Jurkat, Clone E6-1 (cell line): ENCODE results near the gene MARK3.
"Not testable (repeated sequence)": the region's sequence is repeated elsewhere in the genome, so short reads cannot be mapped to it uniquely, and the experiment has no call there.

Experiments used
- DNase-seq: peaks from one replicate; pipeline ENCODE4 v3.0.0-alpha.2; 2011; ENCODE audit warnings: low read depth, low spot score
- H3K4me3 ChIP-seq: 2 replicates; pipeline ENCODE4 v1.5.1; 2011; ENCODE audit warnings: mild to moderate bottlenecking, low read length, control low read depth, moderate library complexity

MARK3 gene

DNA sequence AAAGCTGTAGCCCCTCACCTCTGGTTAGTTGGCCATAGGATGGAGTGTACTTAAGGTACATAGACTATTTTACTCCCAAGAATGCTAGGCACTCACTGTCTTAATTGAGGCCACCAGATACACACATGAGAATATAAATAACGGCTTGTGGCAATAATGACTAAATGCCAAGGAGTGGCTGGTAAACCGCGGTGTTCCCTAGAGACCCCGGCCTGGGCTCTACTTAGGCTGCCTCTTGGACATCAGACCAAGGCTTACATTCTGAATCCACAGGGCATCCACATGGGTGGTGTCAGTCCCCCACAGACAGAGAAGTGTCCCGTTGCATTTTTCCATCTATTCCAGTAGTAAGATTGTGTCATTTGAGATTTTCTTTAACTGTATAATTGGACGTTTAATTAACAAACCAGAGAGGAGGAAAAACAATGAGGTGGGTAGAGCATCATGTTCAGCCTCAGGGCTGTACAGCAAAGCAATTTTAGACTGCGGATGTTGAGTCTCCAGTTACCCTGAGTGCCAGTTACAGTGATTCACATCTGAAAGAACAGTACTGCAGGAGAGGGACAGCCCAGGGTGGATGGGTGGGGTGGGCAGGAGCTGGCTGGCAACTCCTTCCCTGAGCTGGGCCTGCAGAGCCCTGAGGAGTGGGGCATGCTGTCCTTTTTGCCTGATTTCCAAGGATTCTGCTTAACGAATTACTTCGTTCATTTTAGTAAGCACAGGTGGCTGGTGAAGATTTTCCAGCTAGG, 116.9 kb downstream of the MARK3 start:
- H3K4me3 ChIP-seq, result no peak overlapping the region
- no peak for DNase-seq

DNA sequence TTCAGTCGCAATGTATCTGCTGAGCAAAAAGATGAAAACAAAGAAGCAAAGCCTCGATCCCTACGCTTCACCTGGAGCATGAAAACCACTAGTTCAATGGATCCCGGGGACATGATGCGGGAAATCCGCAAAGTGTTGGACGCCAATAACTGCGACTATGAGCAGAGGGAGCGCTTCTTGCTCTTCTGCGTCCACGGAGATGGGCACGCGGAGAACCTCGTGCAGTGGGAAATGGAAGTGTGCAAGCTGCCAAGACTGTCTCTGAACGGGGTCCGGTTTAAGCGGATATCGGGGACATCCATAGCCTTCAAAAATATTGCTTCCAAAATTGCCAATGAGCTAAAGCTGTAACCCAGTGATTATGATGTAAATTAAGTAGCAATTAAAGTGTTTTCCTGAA, 117.7 kb downstream of the MARK3 start:
- H3K4me3 ChIP-seq, result no peak overlapping the region
- no peak for DNase-seq

DNA sequence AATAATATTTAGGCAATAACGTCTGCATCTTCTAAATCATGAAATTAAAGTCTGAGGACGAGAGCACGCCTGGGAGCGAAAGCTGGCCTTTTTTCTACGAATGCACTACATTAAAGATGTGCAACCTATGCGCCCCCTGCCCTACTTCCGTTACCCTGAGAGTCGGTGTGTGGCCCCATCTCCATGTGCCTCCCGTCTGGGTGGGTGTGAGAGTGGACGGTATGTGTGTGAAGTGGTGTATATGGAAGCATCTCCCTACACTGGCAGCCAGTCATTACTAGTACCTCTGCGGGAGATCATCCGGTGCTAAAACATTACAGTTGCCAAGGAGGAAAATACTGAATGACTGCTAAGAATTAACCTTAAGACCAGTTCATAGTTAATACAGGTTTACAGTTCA, 118.1 kb downstream of the MARK3 start:
- no peak overlapping the region for H3K4me3 ChIP-seq
- no peak for DNase-seq

DNA sequence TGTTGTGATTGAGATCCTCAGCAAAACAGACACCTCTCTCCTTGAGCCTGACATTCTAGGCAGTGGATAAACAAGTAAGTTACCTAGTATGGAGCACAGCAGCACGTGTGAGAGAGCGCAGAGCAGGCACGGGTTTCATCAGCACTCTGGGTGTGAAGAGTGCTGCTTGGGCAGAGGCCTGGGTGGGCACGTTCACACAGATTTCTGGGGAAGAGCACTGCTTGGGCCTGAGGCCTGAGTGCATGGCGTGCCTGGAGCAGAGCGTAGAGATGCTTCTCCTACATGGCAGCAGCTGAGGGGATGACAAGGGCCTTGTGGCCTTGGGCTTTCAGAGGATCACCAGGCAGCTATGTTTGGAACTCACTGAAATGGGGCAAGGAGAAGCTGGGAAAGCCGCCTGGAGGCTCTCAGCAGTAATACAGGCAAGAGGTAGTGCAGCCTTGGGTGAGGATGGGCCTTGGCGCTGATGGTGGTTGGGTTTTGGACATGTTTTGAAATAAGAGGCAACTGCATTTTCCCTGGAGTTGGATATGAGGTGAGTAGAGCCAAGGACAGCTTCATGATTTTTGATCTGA, 119.9 kb downstream of the MARK3 start:
- H3K4me3 ChIP-seq, result no peak overlapping the region
- no peak for DNase-seq

DNA sequence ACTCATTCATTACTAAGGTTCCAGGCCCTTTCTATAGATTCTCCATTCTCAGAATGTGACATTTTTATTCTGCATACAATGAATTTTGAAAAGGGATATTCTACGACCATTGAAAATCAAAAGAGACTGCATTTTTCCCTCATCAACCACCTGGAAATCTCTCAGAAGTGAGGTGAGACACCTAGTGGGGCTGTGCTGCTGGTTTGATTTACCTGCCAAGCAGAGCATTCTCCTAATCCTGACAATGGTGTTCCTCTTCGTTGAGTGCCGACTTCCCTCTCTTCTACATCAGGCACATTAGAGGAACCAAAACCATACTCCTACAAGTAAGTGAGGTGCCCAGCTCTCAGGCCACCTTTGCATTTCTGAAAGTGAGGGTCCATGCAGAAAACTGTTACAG, 122.5 kb downstream of the MARK3 start:
- no peak overlapping the region for H3K4me3 ChIP-seq
- no peak for DNase-seq

DNA sequence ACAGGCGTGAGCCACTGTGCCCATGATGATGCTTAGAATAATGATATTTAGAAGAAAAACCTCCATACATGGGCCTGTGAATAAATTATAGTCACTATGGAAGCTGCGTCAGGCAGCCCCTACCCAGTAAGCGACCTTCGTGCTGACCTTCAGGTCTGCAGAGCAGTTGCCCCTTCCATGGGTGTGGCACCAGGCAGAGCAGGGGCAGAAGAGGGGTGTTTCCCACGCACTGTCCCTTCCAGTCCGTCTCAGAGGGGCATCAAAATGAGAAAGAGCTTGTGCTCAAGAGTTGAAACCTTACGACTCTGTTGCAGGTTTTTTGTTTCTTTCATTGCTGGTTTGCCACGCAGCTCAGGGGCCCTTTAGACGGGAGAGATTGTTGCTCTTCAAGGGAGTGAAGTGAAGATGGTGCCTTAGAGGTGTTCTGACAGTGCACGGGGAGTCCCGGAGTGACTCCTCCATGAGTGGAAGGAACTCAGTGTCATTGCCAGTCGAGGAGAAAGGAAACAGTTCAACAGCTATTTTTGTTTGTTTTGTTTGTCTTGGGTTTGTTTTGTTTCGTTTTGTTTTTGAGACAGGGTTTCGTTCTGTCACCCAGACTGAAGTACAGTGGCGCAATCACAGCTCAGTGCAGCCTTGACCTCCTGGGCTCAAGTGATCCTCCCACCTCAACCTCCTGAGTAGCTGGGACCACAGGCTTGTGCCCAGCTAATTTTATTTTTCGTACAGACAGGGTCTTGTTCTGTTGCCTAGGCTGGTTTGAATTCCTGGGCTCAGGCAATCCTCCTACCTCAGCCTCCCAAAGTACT, 123.5 kb downstream of the MARK3 start:
- DNase-seq, result no peak
- H3K4me3 ChIP-seq, result no peak overlapping the region

DNA sequence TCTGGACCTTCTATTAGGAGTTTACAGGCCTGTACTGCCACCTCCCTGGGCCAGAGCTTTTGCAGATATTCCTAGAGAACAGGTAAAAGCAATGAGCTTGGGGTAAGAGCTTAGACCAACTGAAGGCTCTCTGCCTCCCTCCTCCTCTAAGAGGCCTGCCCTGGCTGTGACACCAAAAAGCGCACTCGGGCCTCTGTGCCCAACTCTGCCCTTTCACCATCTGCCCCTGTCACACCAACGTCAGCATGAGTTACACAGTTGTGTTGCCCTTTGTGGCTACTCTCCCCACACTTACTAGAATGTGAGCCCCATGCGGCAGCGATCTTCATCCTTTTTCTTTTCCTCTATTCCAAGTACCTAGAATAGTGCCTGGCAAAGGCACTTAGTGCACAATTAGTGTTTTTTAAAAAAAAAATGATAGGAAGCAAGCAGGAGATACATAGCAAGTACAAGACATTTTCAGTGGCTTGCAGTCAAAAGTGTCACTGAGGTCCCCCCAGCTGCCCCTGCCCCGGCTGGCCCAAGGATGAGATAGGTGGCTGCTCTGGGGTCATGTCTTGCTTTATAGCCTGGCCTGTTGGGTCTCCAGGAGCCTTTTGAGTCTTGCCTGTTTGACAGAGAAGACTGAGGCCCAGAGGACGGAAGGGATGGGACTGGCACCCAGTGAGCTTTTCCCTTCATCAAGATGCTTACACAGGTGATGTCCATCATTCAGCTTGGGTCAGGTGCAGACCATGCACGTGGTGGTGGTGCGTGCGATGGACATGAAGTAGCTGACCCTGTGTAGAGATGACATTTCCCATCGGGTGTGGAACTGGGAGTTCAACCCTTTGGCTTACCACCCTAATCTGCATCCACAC, 124.9 kb downstream of the MARK3 start:
- H3K4me3 ChIP-seq, result no peak overlapping the region
- no peak for DNase-seq

DNA sequence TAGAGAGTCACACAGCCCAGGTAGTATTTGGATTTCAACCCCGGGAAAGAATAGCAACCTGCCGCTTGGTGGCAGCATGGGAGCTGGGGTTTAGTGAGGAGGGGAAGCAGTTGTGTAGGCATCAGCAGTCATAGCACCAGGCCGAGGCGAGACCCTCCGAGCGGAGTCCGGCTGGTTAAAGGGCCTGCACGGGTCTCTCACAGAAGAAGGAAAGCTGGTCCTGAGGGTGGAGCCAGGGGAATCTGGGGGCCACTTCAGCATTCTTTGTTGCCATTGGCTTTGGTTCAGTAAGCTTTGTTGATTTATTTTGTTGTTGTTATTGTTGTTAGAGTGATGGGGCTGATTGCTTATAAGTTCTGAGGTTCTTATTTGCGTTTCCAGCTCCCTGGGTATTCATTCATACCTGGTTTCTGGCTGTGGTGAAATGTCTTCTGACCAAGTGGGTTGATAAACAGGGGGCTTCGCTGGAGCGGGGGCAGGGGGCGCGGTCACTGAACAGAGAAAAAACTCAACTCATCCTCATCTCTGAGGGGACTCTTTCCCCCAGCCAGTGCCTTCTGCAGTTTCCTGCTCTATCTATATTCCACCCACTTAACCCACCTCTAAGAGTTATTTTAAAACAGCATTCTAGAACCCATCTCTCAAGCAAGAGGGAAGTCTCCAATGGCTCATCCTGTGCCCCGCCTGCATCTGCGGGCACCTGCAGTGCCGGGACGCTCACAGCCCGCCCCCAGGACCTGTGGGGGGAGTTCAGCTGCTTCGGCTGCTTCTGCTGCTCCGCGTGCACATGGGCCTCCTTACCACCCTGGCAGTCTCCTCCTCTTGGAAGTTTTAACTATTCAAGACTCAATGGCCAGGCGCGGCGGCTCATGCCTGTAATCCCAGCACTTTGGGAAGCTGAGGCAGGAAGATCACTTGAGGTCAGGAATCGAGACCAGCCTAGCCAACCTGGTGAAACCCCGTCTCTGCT, 125.8 kb downstream of the MARK3 start:
- no peak for DNase-seq
- H3K4me3 ChIP-seq, result no peak overlapping the region

DNA sequence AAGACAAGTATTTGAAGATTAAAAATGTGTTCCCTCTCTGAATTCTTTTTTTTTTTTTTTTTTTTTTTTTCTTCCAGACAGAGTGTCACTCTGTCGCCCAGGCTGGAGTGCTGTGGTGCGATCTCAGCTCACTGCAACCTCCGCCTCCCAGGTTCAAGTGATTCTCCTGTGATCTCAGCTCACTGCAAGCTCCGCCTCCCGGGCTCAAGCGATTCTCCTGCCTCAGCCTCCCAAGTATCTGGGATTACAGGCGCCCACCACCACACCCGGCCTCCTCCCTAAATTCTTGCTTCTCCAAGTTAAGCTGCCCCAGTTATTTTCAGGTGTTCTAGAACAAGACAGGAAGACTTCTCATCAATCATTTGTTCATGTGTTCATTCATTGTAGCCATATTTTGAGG, 127.0 kb downstream of the MARK3 start:
- not testable (repeated sequence) for DNase-seq, H3K4me3 ChIP-seq

DNA sequence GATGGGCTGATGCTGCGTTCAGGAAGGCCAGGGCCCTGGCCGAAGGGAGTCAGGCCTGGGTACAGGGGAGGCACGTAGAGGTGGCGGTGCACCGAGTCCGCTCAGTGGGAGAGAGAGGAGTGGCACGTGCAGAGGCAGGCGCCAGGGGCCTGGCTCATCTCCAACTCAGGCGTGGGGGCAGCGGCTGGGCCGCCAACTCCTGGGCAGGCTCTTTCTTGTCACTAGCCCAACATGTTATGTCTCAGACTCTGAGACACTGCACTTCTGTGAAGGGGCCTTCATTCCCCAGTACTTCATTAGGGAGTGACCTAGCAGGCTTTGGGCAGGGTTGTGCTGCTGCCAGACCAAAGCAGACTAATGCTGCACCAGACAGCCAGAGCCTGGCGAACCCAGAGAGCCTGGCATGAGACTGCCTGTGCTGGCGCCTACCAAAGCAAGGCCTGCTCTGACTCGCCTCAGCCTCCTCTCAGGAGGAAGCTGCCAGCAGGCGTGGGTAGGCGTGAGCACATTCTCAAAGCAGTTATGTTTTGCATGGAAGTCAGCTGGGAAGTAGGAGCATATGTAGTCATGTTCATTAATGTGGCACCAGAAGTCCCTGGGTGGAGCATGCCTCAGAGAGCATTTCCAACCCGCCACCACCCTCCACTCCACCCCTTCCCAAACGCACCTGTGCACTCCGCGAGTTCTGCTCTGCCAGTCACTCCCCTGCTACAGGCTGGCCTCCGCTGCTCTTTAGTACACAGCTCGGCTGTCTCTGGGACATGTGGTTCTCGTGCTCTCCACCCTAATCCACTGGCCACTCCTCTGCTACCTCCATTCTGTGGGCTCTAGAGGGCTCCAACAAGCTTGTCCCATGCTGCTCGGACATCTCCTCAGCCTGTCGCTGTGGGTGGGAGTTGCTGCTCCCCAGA, 127.7 kb downstream of the MARK3 start:
- DNase-seq, result peak; percentile 21

DNA sequence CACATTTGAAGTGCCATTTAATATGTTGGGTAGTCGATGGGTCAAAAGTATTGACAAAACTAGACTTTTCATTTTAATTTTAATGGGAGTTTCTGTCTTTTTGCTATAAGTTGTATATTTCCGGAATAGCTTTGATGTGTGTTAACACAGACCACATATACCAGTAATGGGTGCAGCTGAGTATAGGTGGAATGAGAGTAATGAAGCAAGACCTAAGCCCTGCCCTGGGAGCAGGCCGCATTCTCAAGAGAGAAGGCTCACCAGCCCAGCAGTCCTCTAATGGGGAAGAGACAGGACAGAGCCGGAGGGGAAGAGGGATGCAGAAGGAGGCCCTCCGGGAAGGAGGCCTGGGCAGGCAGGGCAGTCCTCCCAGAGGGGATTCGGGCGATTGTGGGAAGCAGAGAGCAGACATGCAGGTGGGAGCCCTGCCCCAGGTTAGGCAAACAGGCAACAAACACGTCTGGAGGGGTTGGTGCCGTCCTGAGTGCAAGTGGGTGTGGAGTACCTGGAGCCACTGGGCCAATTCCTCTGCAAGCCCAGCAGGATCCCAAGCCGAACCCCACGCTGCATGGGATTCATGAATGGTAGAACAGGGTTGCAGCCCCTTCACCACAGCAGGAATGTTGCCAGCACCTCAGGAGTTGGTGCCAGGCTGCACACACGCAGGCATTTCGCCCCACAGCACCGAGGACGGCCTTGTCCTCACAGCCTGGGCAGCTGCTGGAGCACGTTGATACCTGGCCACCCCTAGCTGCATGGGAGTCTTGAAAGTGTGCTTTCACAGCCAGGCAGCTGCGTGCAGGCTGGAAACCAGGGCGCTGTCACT, 129.6 kb downstream of the MARK3 start:
- H3K4me3 ChIP-seq, result no peak overlapping the region
- DNase-seq, result peak; percentile 67

More for the DNA sequence above, 127.7 kb downstream of the MARK3 start:
- H3K4me3 ChIP-seq, result no peak overlapping the region

DNA sequence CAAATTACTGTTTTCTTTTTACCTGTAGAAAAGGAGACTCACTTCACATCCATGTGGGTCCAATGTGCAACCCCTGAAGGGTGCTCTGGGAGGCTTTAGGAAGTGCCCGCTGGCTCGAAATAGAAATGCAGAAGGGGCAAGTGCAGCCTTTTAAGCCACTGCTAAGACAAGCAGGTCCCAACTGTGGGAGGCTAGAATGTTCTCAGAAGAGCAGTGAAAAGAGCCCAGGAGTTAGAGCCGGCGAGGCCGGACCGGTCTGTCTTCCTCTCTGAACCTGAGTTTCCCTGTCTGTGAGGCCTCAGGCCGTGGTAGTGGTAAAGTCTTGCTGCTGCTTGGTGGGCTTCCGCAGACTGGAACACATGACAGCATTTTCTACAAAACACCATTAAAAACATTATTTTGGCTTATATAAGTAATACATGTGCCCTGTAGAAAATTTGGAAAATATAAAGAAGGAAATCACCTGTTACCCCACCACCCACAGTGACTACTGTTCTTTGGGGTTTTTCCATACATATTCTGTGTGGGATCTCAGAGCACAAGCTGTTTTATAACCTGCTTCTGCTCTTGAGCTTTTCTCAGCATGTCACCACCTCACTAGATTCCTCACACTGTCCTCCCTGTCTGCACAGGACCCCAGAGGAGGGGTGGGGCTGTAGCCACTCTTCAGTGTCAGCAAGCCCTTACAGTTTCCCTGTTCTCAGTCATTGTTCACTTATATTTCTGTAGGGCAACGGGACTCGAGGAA, 131.4 kb downstream of the MARK3 start:
- no peak overlapping the region for H3K4me3 ChIP-seq
- no peak for DNase-seq

DNA sequence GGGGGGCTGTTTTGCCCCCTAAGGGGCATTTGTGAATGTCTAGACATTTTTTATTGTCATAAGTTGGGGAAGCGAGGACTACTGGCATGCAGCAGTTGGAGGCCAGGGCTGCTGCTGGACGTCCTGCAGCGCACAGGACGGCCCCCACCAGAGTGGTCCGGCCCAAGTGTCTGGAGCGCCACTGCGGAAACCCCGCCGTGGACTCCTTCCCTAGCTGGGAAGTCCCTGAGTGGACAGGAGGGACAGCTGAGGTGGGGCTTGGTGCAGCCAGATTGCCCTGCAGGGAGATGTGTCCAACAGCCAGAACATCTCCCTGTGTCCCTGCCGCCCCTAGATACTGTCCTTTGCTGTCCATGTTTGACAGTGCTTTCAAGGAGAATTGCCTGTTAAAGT, 132.0 kb downstream of the MARK3 start:
- no peak for DNase-seq
- H3K4me3 ChIP-seq, result no peak overlapping the region

DNA sequence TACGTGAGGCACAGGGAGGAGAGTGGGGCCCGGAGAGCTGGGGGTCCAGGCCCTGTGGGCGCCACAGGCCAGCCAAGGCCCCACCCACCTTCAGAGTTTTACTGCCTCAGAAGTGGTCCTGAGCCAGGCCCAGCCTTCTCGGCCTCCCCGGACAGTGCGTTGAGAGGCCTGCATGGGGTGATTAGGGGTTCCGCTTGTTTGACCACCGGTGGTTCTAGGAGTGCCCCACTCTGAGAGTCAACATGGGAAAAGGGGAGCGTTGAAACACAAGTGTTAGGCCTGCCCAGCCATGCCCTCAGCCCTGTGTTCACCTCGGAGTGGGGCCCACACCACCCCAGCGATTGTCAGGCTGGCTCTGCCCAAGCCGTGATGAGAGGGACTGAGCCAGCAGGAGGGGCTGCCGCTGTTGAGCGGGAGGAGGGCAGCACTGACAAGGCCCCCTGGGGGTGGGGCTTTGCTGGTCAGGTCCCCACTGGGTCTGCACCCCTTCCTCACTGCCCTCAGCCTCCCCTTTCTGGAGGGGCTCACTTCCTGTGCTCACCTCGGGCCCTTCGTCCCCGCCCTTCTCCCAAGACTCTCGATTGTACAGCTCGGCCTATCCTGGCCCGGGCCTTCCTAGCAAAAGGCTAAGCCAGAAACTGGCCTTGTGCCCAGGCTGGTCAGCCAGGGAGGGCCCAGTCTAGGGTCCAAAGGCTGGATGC, 132.7 kb downstream of the MARK3 start:
- H3K4me3 ChIP-seq, result no peak overlapping the region
- DNase-seq, result no peak

DNA sequence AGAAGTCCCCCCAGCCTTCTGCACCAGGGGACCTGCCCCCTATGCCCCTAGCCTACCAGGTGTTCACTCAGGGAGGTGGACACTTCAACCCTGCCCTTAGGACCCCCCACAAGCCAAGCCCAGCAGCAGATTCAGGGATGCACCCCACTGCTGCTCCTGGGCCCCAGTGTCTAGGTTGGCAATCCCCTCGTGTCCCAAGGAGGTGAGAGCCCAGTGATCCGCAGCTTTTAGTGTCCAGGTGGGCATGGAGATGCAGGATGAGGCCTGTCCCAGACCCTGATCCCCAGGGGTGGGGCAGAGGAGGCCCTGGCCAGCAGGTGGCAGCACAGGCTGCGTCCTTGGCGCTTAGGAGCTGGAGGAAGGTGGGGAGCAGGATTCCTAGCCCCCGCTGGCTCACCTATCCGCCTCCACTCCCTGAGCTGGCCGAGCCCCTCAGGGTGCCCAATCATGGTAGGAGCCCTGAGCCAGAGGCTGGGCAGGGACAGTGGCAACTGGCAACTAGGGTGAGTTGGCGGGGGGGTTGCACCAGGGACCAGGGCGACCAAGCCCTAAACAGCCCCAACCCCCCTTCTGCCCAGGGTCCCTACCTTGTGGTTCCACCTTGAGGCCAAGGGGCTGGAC, 133.3 kb downstream of the MARK3 start:
- DNase-seq, result no peak
- no peak overlapping the region for H3K4me3 ChIP-seq
